ENCODE data around the gene FFAR1.

The FFAR1 gene

DNA sequence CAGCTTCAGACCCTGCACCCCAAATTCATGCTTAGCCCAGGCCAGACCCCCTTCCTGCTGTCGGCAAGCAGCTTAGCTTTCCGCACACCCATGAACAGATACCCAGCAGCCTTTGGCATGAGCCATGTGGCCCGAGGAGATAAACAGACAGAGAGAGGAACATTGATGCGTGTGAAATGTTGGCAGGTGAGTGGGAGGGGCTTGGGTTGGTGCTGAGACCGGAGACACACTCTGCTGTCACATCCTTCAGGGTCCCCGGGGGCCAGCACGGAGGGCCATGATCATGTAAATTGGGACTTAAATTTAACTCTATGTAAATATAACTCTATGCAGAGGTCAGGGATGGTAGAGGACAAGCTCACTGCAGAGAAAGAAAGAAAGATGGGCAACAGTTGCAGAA lies 17.2 kb upstream of the FFAR1 start:
- DNase-seq (ENCODE audit: low read depth, low spot score), result no peak
- CTCF ChIA-PET, result no interaction called here
- POLR2A ChIA-PET, result no interaction called here
- H3K4me3 ChIP-seq (ENCODE audit: low read depth, low read length), result no peak overlapping the region
- TF ChIP-seq CTCF (IDR thresholded peaks at IDR 0.05; ENCODE audit: insufficient read depth, low read length, missing control alignments), result no peak

GRCh38 chr19:35331551-35332214 lies 16.0 kb upstream of the FFAR1 start:
- DNase-seq (ENCODE audit: low read depth, low spot score), result no peak
- H3K4me3 ChIP-seq (ENCODE audit: low read depth, low read length), result no peak overlapping the region
- CTCF ChIA-PET, result interaction anchor here (0.6 kb wide), 1 partner anchor 160 kb away, joined by 3 read pairs; no protein-coding TSS in a partner anchor
- TF ChIP-seq CTCF (IDR thresholded peaks at IDR 0.05; ENCODE audit: insufficient read depth, low read length, missing control alignments), result no peak
- POLR2A ChIA-PET, result no interaction called here

DNA sequence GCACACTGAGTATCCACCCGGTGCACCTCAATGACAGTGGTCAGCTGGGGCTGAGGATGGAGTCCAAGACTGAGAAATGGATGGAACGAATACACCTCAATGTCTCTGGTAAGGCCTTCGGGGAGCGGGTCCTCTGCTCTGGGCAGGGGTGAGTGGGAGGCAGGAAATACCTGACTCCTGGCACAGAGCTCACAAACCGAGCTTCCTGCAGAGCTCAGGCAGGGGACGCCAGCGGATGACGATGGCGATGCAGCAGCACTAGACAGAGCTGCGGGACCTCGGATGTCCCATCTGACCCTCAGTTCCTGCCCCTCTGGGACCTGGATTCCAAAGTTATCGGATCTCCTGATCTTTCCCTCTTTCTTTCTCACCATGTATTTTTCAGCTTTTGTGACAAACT lies 14.9 kb upstream of the FFAR1 start:
- no peak overlapping the region for H3K4me3 ChIP-seq (ENCODE audit: low read depth, low read length)
- CTCF ChIA-PET, result interaction anchor here (1.0 kb wide), 2 partner anchors 10 to 22 kb away, joined by 3 to 4 read pairs; no protein-coding TSS in a partner anchor
- POLR2A ChIA-PET, result no interaction called here
- no peak for DNase-seq (ENCODE audit: low read depth, low spot score)
- no peak for TF ChIP-seq CTCF (IDR thresholded peaks at IDR 0.05; ENCODE audit: insufficient read depth, low read length, missing control alignments)

GRCh38 chr19:35334144-35334753 lies 13.5 kb upstream of the FFAR1 start:
- no peak for TF ChIP-seq CTCF (IDR thresholded peaks at IDR 0.05; ENCODE audit: insufficient read depth, low read length, missing control alignments)
- no peak overlapping the region for H3K4me3 ChIP-seq (ENCODE audit: low read depth, low read length)
- ChIA-PET CTCF (interaction anchor here (0.7 to 1.0 kb wide), 2 partner anchors 18 to 815 kb away, joined by 3 to 4 read pairs; no protein-coding TSS in a partner anchor), POLR2A (no interaction called here)
- DNase-seq (ENCODE audit: low read depth, low spot score), result no peak

GRCh38 chr19:35336166-35336955 lies 11.3 kb upstream of the FFAR1 start:
- CTCF ChIA-PET, result no interaction called here
- no peak for DNase-seq (ENCODE audit: low read depth, low spot score)
- H3K4me3 ChIP-seq (ENCODE audit: low read depth, low read length), result no peak overlapping the region
- no peak for TF ChIP-seq CTCF (IDR thresholded peaks at IDR 0.05; ENCODE audit: insufficient read depth, low read length, missing control alignments)
- POLR2A ChIA-PET, result no interaction called here
